Fibroblast of mammary gland (primary cell): ENCODE data around the gene OVOL1.

ENCODE experiments used
- DNase-seq: peaks from one replicate; pipeline ENCODE4 v3.0.0-alpha.2; 2010; ENCODE audit warnings: low read depth
- H3K4me3 ChIP-seq: 2 replicates; pipeline ENCODE4 v1.5.1; 2011; ENCODE audit warnings: low read depth, mild to moderate bottlenecking, low read length, moderate library complexity; ENCODE audit not compliant: control insufficient read depth
- TF ChIP-seq, protein P1 (sequence below): conservative IDR thresholded peaks from 2 replicates; pipeline ENCODE4 v1.5.1; 2011; ENCODE audit warnings: low read depth, low read length, inconsistent platforms; ENCODE audit not compliant: control insufficient read depth, insufficient read depth

The OVOL1 gene

DNA sequence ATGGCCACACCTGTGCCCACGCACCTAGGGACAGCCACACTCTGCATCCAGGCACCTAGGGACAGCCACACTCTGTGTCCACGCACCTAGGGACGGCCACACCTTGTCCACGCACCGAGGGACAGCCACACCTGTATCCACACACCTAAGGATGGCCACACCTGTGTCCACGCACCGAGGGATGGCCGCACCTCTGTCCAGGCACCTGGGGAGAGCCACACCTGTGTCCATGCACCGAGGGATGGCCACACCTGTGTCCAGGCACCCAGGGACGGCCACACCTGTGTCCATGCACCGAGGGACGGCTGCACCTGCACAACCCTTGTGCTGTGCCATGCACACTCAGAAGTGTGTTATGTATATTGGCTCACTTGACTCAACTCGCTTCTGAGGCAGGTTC, 10.8 kb downstream of the OVOL1 start:
- no peak overlapping the region for H3K4me3 ChIP-seq
- no peak for DNase-seq
- TF ChIP-seq, protein P1, sequence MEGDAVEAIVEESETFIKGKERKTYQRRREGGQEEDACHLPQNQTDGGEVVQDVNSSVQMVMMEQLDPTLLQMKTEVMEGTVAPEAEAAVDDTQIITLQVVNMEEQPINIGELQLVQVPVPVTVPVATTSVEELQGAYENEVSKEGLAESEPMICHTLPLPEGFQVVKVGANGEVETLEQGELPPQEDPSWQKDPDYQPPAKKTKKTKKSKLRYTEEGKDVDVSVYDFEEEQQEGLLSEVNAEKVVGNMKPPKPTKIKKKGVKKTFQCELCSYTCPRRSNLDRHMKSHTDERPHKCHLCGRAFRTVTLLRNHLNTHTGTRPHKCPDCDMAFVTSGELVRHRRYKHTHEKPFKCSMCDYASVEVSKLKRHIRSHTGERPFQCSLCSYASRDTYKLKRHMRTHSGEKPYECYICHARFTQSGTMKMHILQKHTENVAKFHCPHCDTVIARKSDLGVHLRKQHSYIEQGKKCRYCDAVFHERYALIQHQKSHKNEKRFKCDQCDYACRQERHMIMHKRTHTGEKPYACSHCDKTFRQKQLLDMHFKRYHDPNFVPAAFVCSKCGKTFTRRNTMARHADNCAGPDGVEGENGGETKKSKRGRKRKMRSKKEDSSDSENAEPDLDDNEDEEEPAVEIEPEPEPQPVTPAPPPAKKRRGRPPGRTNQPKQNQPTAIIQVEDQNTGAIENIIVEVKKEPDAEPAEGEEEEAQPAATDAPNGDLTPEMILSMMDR: no peak

DNA sequence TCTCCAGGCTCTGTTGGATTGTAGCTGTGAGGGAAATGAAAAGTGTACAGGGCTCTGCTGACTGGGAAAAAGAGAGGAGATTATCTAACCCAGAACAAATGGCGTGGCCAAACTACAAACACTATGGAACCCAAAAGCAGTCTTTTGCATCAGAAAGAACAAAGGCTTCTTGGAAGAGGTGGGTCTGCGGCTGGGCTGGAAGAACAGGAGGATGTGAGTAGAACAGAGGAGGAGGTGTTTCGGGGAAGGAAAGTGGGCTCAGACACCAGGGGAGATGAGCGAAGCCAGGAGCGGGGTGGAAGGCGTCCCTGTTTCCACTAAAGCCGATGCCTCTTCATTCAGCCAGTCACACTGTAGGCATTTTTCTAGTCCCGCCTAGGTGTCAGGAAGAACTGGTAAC, 12.0 kb downstream of the OVOL1 start:
- TF ChIP-seq, protein P1: no peak
- DNase-seq: no peak
- H3K4me3 ChIP-seq: no peak overlapping the region

DNA sequence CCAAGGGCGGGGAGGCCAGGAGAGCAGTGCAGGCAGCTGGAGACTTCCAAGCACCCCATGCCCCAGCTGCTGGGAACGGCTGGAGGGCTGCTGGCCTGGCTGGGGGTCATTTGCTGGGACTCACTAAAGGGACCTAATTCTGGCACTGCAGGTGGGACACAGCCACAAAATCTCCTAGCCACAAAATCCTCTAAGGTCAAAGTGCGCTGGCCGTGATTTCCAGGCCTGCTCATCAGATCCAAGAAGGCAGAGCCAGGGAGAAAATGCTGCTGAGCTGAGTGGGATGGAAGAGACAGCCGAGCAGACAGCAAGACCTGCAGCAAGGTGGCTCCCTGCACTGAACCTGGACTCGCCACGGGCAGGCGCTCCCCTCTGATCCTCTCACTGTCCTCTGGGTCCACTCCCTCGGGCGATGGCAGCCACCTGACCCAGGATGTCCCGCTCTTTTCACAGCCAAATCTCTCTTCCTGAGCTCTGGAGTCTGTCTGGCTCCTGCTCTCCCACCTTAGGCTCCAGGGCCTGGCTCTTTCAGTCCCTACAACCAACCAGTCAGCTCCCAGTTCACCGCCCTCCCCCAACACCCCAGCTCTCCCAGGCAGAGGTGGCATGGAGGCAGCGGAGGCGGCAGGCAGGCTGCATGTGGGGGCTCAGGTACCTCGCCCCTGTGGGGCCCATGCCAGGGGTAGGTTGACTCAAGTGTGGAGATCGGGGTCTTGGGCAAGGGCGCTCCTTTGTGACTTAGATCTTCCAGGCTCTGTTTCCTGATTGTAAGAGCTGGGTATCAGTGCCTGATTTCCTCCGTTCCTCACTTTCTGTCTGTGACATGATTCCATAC, 14.5 kb downstream of the OVOL1 start:
- no peak overlapping the region for H3K4me3 ChIP-seq
- TF ChIP-seq, protein P1: no peak
- DNase-seq: no peak

DNA sequence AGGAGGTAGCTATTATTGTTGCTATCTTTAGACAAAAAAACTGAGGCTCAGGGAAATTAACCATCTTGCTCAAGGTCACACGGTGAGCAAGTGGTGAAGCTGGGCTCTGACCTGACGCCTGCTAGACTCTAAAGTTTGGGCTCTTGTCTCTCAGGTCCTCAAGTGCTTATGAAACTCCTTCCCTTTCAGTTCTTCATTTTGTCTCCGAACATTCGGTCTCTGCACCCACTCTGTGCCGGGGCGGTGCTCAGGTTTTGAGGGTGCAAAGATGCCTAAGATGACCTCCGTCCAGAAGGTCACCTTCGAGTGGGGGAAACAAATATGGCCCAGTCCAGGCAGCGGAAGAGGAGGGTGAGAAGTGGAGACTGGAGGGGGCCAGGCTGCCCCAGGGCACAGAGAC, 16.0 kb downstream of the OVOL1 start:
- no peak overlapping the region for H3K4me3 ChIP-seq
- DNase-seq: no peak
- TF ChIP-seq, protein P1: no peak

DNA sequence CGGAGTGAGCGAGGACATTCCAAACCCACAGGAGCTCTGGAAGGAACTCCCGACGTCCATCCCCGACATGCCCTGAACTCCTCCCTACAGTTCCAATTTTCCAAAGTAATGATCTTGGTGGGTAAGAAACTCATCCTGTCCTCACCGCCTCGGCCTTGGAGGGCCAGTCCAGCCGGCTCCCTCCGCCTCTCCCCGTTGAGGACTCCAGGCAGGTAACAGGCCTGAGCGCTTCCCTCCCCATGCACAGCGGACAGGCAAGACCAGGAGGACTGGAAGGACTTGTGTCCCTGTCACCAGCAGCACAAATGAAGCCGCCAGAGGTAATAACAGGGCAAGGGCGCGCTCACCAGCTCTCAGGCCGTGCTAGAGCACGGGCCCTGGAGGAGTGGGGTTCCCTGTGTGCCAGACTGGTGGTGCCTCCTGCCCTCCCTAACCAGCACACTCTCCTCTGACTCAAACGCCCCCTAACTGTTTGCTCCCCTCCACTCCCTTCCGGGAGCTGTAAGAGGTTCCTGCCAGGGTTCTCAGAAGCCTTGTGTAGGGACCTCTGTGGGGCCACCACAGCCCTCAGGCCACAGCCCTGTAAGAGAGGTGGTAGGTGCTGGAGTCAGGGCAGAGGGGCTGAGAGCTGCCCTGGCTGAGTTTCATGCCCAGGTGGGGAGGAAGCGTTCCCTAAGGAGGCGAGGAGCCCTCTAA, 17.1 kb downstream of the OVOL1 start:
- TF ChIP-seq, protein P1: no peak
- no peak for DNase-seq
- no peak overlapping the region for H3K4me3 ChIP-seq

DNA sequence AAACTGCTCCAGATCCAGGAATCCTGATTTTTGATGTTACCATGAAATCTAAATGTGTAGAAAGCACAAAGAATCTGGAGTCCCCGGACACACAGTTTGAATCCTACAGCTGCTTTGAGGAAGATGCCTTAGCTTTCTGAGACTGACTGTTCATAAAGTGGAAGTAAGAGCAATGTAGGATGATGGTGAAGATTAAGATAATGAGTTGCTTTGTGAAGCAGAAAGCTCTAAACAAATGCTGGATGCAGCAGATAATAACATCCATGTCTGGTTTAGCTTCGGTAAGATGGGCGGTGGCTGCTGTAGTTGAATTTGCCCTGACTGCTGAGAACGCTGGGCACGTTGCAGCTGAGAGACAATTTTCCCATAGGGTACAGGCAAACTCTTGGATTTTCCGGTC, 20.1 kb downstream of the OVOL1 start:
- DNase-seq: no peak
- TF ChIP-seq, protein P1: no peak
- no peak overlapping the region for H3K4me3 ChIP-seq
